ACC112 (cell line): ENCODE results near the gene EVC2.

Experiments used
- H2AFZ ChIP-seq: fragments of 200-600 bp; sonication (generic); one replicate; pipeline ENCODE4 v1.6.0; 2017; ENCODE audit warnings: antibody characterized with exemption, low read length; ENCODE audit not compliant: unreplicated experiment
- H3K27ac ChIP-seq: fragments of 200-600 bp; sonication (generic); 2 replicates; pipeline ENCODE4 v1.5.1; 2014; ENCODE audit warnings: low read depth, mild to moderate bottlenecking, antibody characterized with exemption, low read length, moderate library complexity
- H3K27me3 ChIP-seq: fragments of 200-600 bp; sonication (generic); 2 replicates; pipeline ENCODE4 v1.6.1; 2014; ENCODE audit warnings: mild to moderate bottlenecking, antibody characterized with exemption, low read length, moderate library complexity, mixed read lengths; ENCODE audit not compliant: insufficient read depth
- H3K36me3 ChIP-seq: fragments of 200-600 bp; sonication (generic); 2 replicates; pipeline ENCODE4 v1.6.1; 2016; ENCODE audit warnings: mild to moderate bottlenecking, antibody characterized with exemption, low read length, moderate library complexity, mixed read lengths; ENCODE audit not compliant: insufficient read depth
- H3K4me1 ChIP-seq: fragments of 200-600 bp; sonication (generic); one replicate; pipeline ENCODE4 v1.6.1; 2016; ENCODE audit warnings: low read length, mixed read lengths; ENCODE audit not compliant: insufficient read depth, unreplicated experiment, control insufficient read depth
- H3K4me3 ChIP-seq: fragments of 200-600 bp; sonication (generic); 2 replicates; pipeline ENCODE4 v1.5.1; 2014; ENCODE audit warnings: mild to moderate bottlenecking, low read depth, low read length
- H3K79me2 ChIP-seq: fragments of 200-600 bp; sonication (generic); one replicate; pipeline ENCODE4 v1.6.0; 2016; ENCODE audit warnings: low read length; ENCODE audit not compliant: control insufficient read depth, unreplicated experiment, insufficient read depth

The EVC2 gene

GRCh38 chr4:5721923-5722322 is 13.6 kb upstream of the EVC2 start:
- H3K27me3 ChIP-seq: no peaks in the 10 kb centered on the region
- no peak overlapping the region for H3K27ac ChIP-seq
- peaks cover 26% of the 10 kb centered on the region for H3K4me1 ChIP-seq
- H3K36me3 ChIP-seq: peaks cover 22% of the 10 kb centered on the region
- H2AFZ ChIP-seq: no peak overlapping the region
- H3K4me3 ChIP-seq: no peak overlapping the region
- H3K79me2 ChIP-seq: peaks cover 66% of the 10 kb centered on the region

- Histone ChIP-seq H3K4me3 (no peak overlapping the region), H3K79me2 (peaks cover 72% of the 10 kb centered on the region), H3K27ac (no peak overlapping the region)
Observed at GRCh38 chr4:5720980-5721379, 12.6 kb upstream of the EVC2 start.

GRCh38 chr4:5720157-5720850 is 11.9 kb upstream of the EVC2 start:
- H3K27ac ChIP-seq: no peak overlapping the region
- no peak overlapping the region for H3K4me3 ChIP-seq
- H2AFZ ChIP-seq: no peak overlapping the region
- no peaks in the 10 kb centered on the region for H3K27me3 ChIP-seq
- peaks cover 26% of the 10 kb centered on the region for H3K4me1 ChIP-seq
- peaks cover 72% of the 10 kb centered on the region for H3K79me2 ChIP-seq
- peaks cover 23% of the 10 kb centered on the region for H3K36me3 ChIP-seq

More at GRCh38 chr4:5720980-5721379, 12.6 kb upstream of the EVC2 start:
- peaks cover 26% of the 10 kb centered on the region for H3K4me1 ChIP-seq
- no peaks in the 10 kb centered on the region for H3K27me3 ChIP-seq
- no peak overlapping the region for H2AFZ ChIP-seq
- H3K36me3 ChIP-seq: peaks cover 24% of the 10 kb centered on the region

GRCh38 chr4:5719350-5720055 is 11.1 kb upstream of the EVC2 start:
- Histone ChIP-seq H3K4me1 (peaks cover 26% of the 10 kb centered on the region), H3K4me3 (no peak overlapping the region), H3K79me2 (peaks cover 78% of the 10 kb centered on the region), H3K27me3 (no peaks in the 10 kb centered on the region), H2AFZ (no peak overlapping the region), H3K27ac (no peak overlapping the region), H3K36me3 (peaks cover 26% of the 10 kb centered on the region)

- Histone ChIP-seq H3K4me3 (no peak overlapping the region), H3K36me3 (peaks cover 27% of the 10 kb centered on the region), H2AFZ (no peak overlapping the region), H3K27ac (no peak overlapping the region), H3K27me3 (no peaks in the 10 kb centered on the region), H3K79me2 (peaks cover 74% of the 10 kb centered on the region), H3K4me1 (peaks cover 26% of the 10 kb centered on the region)
Observed at GRCh38 chr4:5718411-5718810, 10.1 kb upstream of the EVC2 start.

GRCh38 chr4:5717449-5718158 is 9.2 kb upstream of the EVC2 start:
- no peak overlapping the region for H3K4me3 ChIP-seq
- no peaks in the 10 kb centered on the region for H3K27me3 ChIP-seq
- H3K4me1 ChIP-seq: peaks cover 29% of the 10 kb centered on the region
- H3K27ac ChIP-seq: no peak overlapping the region
- H2AFZ ChIP-seq: no peak overlapping the region
- H3K79me2 ChIP-seq: peaks cover 81% of the 10 kb centered on the region
- peaks cover 26% of the 10 kb centered on the region for H3K36me3 ChIP-seq

GRCh38 chr4:5716391-5716790 is 8.0 kb upstream of the EVC2 start:
- H3K27me3 ChIP-seq: no peaks in the 10 kb centered on the region
- H2AFZ ChIP-seq: no peak overlapping the region
- peaks cover 25% of the 10 kb centered on the region for H3K4me1 ChIP-seq
- no peak overlapping the region for H3K27ac ChIP-seq
- peaks cover 24% of the 10 kb centered on the region for H3K36me3 ChIP-seq
- H3K79me2 ChIP-seq: peaks cover 86% of the 10 kb centered on the region
- no peak overlapping the region for H3K4me3 ChIP-seq

GRCh38 chr4:5715357-5715756 is 7.0 kb upstream of the EVC2 start:
- Histone ChIP-seq H3K4me1 (peaks cover 30% of the 10 kb centered on the region), H3K79me2 (peaks cover 81% of the 10 kb centered on the region), H3K27ac (no peak overlapping the region), H3K4me3 (no peak overlapping the region), H2AFZ (no peak overlapping the region), H3K36me3 (peaks cover 24% of the 10 kb centered on the region), H3K27me3 (no peaks in the 10 kb centered on the region)

- peaks cover 24% of the 10 kb centered on the region for H3K36me3 ChIP-seq
- H3K27me3 ChIP-seq: no peaks in the 10 kb centered on the region
- no peak overlapping the region for H2AFZ ChIP-seq
- no peak overlapping the region for H3K27ac ChIP-seq
- H3K4me1 ChIP-seq: peaks cover 32% of the 10 kb centered on the region
- no peak overlapping the region for H3K4me3 ChIP-seq
- H3K79me2 ChIP-seq: peaks cover 68% of the 10 kb centered on the region
Observed at GRCh38 chr4:5713861-5714260, 5.5 kb upstream of the EVC2 start.

GRCh38 chr4:5712931-5713330 is 4.6 kb upstream of the EVC2 start:
- peaks cover 21% of the 10 kb centered on the region for H3K36me3 ChIP-seq
- peaks cover 25% of the 10 kb centered on the region for H3K4me1 ChIP-seq
- H3K27ac ChIP-seq: peak overlapping the region; percentile 66; the same call in 1 of the 2 replicates
- no peak overlapping the region for H2AFZ ChIP-seq
- H3K79me2 ChIP-seq: peaks cover 61% of the 10 kb centered on the region
- peak overlapping the region; percentile 81 for H3K4me3 ChIP-seq
- H3K27me3 ChIP-seq: no peaks in the 10 kb centered on the region
